ENCODE results near the gene APP.

The APP gene

DNA sequence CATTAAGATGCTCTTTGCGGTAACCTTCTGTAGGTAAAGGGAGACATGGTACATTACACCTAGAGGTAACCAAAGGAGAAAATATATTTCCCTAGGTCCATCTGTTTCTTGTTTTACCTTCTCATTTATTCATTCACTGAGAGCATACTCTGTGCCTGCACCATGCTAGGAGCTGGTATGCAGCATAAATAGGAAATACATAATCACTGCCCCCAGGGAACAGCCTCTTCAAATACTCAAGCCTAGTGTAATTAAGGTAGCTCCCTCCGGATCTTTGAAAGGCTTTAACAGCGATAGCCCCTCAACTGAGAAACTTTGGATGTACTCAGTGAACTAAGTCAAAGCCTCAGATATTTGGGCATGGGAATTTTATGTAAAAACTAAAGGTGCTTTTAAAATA, 312.2 kb downstream of the APP start:
- TF ChIP-seq, protein P1, sequence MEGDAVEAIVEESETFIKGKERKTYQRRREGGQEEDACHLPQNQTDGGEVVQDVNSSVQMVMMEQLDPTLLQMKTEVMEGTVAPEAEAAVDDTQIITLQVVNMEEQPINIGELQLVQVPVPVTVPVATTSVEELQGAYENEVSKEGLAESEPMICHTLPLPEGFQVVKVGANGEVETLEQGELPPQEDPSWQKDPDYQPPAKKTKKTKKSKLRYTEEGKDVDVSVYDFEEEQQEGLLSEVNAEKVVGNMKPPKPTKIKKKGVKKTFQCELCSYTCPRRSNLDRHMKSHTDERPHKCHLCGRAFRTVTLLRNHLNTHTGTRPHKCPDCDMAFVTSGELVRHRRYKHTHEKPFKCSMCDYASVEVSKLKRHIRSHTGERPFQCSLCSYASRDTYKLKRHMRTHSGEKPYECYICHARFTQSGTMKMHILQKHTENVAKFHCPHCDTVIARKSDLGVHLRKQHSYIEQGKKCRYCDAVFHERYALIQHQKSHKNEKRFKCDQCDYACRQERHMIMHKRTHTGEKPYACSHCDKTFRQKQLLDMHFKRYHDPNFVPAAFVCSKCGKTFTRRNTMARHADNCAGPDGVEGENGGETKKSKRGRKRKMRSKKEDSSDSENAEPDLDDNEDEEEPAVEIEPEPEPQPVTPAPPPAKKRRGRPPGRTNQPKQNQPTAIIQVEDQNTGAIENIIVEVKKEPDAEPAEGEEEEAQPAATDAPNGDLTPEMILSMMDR (IDR thresholded peaks at IDR 0.05; ENCODE audit: unreplicated experiment in 3 of 3): no peak
- no peaks in the 10 kb centered on the region for H3K36me3 Mint-ChIP-seq (ENCODE audit: low read depth)
- peaks cover 24% of the 10 kb centered on the region for H3K4me1 Mint-ChIP-seq
- no peak overlapping the region for H3K27ac Mint-ChIP-seq
- no peaks in the 10 kb centered on the region for H3K9me3 Mint-ChIP-seq
- no peaks in the 10 kb centered on the region for H3K27me3 Mint-ChIP-seq (ENCODE audit: low read depth)
- no peak overlapping the region for H3K4me3 Mint-ChIP-seq

DNA sequence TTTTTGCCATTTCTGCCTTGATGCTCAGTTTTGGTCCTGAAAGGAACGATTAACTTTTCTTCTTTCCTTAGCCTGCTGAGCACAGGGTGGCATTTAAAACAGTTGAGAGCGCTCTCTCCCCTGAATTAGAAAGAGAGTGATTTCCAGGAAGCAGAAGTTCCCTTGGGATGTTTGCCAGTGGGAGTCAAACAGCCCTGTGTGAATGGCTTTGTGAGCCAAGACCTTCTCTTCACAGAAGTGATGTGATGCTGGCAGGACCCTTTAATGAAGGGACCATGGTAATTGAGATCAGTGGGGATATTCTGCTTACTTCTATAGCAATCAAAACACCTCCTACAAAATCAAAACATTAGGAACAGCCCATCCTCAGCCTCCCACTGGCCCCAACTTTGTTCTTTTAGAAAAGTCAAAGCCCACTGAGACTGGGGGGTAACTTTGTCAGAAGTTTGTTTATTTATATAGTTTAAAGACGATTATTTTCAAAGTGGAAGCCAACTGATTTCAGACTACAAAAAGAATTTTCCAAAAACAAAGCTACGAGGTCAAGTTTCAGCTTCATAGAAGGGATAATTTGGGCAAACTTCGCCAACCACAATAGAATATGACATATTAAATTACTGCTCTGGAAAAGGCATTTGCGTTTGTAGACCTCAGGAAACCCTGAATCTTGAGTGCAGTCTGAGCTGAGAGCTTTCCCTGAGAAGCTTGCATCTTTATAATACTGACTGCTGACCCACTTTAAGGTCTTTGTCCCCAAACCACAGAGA, 313.1 kb downstream of the APP start:
- no peak overlapping the region for H3K27ac Mint-ChIP-seq
- H3K36me3 Mint-ChIP-seq (ENCODE audit: low read depth): no peaks in the 10 kb centered on the region
- H3K4me1 Mint-ChIP-seq: peaks cover 24% of the 10 kb centered on the region
- no peaks in the 10 kb centered on the region for H3K27me3 Mint-ChIP-seq (ENCODE audit: low read depth)
- TF ChIP-seq, protein P1 (IDR thresholded peaks at IDR 0.05; ENCODE audit: unreplicated experiment in 3 of 3): no peak
- no peak overlapping the region for H3K4me3 Mint-ChIP-seq
- H3K9me3 Mint-ChIP-seq: no peaks in the 10 kb centered on the region

DNA sequence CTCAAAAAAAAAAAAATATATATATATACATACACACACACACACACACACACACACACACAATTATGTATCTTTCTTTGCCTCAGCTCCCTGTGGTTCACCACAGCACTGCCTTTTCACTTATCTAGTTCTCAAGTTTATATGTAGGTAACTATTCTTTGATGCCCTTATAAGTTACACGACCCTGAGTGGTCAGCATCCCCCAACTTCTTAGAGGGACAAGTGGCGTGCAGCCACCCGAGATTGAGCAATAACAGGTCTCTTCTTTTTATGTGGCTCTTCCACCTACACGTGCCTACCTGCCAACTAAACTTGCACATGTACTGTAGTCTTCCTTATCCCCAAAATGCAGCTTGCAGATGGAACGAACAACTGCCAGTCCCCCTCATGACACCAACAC, 315.0 kb downstream of the APP start:
- TF ChIP-seq, protein P1 (IDR thresholded peaks at IDR 0.05; ENCODE audit: unreplicated experiment in 3 of 3): no peak
- peaks cover 4% of the 10 kb centered on the region for H3K9me3 Mint-ChIP-seq
- H3K4me1 Mint-ChIP-seq: peaks cover 24% of the 10 kb centered on the region
- H3K4me3 Mint-ChIP-seq: no peak overlapping the region
- no peaks in the 10 kb centered on the region for H3K27me3 Mint-ChIP-seq (ENCODE audit: low read depth)
- no peaks in the 10 kb centered on the region for H3K36me3 Mint-ChIP-seq (ENCODE audit: low read depth)
- H3K27ac Mint-ChIP-seq: no peak overlapping the region

DNA sequence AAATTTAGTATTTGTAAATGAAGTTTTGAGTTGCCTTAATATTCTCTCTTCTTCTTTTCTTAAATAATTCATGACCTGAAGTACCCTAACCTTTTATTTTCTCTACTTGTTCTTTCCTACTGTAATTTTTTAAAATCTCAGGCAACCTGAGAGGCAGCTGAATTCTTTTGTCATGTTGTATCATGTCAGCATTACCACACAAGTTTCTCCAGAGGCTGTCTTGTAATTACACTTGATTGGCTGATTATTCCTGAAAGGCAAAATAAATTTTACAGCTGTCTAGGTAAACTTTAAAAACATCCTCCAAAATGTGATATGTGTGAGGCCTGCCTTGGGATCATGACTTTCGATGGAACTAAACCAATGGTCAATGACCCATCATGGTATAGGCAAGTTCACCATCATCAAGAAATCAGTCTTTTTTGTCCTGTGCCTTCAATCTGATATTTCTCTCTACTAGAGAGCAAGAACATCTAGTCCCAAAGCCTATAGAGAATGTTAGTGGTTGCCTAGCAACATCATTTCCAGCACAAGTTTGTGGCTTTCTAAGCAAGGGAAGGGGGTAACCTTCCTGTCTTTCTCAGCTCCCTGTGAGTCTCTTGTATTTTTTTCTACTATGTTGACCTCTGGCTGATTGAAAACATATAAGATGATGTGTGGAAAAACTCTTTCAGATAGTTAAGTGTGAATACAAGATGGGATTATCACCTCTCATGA, 320.3 kb downstream of the APP start:
- H3K4me3 Mint-ChIP-seq: no peak overlapping the region
- peaks cover 12% of the 10 kb centered on the region for H3K36me3 Mint-ChIP-seq (ENCODE audit: low read depth)
- H3K4me1 Mint-ChIP-seq: peaks cover 6% of the 10 kb centered on the region
- peaks cover 5% of the 10 kb centered on the region for H3K27me3 Mint-ChIP-seq (ENCODE audit: low read depth)
- peak overlapping the region in 1 of 3 experiments; percentile 28 for H3K27ac Mint-ChIP-seq
- TF ChIP-seq, protein P1 (IDR thresholded peaks at IDR 0.05; ENCODE audit: unreplicated experiment in 3 of 3): no peak
- peaks cover 23% of the 10 kb centered on the region for H3K9me3 Mint-ChIP-seq

DNA sequence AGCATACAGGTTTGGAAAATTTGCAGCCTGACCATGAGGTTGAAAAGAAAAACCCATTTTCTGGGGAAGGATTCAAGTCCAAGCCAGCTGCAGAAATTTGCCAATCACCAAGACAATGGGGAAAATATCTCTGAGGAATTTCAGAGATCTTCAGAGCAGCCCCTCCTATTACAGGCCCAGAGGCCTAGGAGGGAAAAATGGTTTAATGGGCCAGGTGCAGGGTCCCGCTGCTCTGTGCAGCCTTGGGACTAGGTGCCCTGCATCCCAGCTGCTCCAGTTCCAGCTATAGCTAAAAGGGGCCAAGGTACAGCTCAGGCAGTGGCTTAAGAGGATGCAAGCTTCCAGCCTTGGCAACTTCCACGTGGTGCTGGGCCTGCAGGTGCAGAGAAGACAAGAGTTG, 322.3 kb downstream of the APP start:
- H3K27me3 Mint-ChIP-seq (ENCODE audit: low read depth): peaks cover 5% of the 10 kb centered on the region
- H3K27ac Mint-ChIP-seq: no peak overlapping the region
- H3K4me3 Mint-ChIP-seq: no peak overlapping the region
- TF ChIP-seq, protein P1 (IDR thresholded peaks at IDR 0.05; ENCODE audit: unreplicated experiment in 3 of 3): no peak
- H3K4me1 Mint-ChIP-seq: peaks cover 6% of the 10 kb centered on the region
- peaks cover 12% of the 10 kb centered on the region for H3K36me3 Mint-ChIP-seq (ENCODE audit: low read depth)
- H3K9me3 Mint-ChIP-seq: peaks cover 23% of the 10 kb centered on the region

Data from nephron (organoid).